H1 (cell line): Measurements from ENCODE around the gene GMCL2. TPM values are rescaled to one million over a fixed set of nuclear protein-coding genes. Genes with fewer than 3 reads are reported as not detected.

Source experiments
- CBX8 ChIP-seq: fragments of 300-800, 300-1000 bp; sonication (generic); IDR thresholded peaks from 2 replicates; pipeline ENCODE4 v1.7.1; 2016; ENCODE audit warnings: low read depth, low read length, borderline replicate concordance
- CHD2 ChIP-seq: IDR thresholded peaks from 2 replicates; pipeline ENCODE4 v1.6.1; 2012; ENCODE audit warnings: low read length, improper control_type of control experiment
- CTBP2 ChIP-seq: IDR thresholded peaks from 2 replicates; pipeline ENCODE4 v1.7.0; 2011; ENCODE audit warnings: borderline replicate concordance, mild to moderate bottlenecking, moderate library complexity, mixed read lengths, low read length; ENCODE audit not compliant: insufficient read depth, insufficient read length
- EZH2 ChIP-seq: fragments of 200-600 bp; sonication (generic); IDR thresholded peaks from 2 replicates; pipeline ENCODE4 v1.7.1; 2012; ENCODE audit warnings: low read depth, mild to moderate bottlenecking, moderate library complexity, low read length, inconsistent platforms; ENCODE audit not compliant: severe bottlenecking
- GTF2F1 ChIP-seq: IDR thresholded peaks from 2 replicates; pipeline ENCODE4 v1.6.1; 2012; ENCODE audit warnings: low read depth, low read length, improper control_type of control experiment, borderline replicate concordance
- JUND ChIP-seq: IDR thresholded peaks from 2 replicates; pipeline ENCODE4 v1.6.1; 2011; ENCODE audit warnings: mild to moderate bottlenecking, improper control_type of control experiment, low read length
- RAD21 ChIP-seq, 2 experiments: IDR thresholded peaks in 1 of 2; conservative IDR thresholded peaks in 1 of 2; 2 replicates each; pipeline ENCODE4 v1.6.1; 2011; ENCODE audit warnings: low read depth in 2 of 2, low read length in 2 of 2, improper control_type of control experiment in 1 of 2, inconsistent platforms in 1 of 2, mild to moderate bottlenecking in 1 of 2, moderate library complexity in 1 of 2
- RXRA ChIP-seq: IDR thresholded peaks from 2 replicates; pipeline ENCODE4 v1.6.1; 2011; ENCODE audit warnings: low read depth, mild to moderate bottlenecking, low read length, moderate library complexity; ENCODE audit not compliant: insufficient read depth
- SIN3A ChIP-seq, 2 experiments: IDR thresholded peaks in 1 of 2; conservative IDR thresholded peaks in 1 of 2; 2 replicates each; pipeline ENCODE4 v1.6.1; 2011 to 2012; ENCODE audit warnings: low read length in 2 of 2, improper control_type of control experiment in 1 of 2, low read depth in 1 of 2, mild to moderate bottlenecking in 1 of 2
- SP2 ChIP-seq: IDR thresholded peaks from 2 replicates; pipeline ENCODE4 v1.6.1; 2012; ENCODE audit warnings: mild to moderate bottlenecking, low read length, inconsistent platforms
- SP4 ChIP-seq: IDR thresholded peaks from 2 replicates; pipeline ENCODE4 v1.6.1; 2012; ENCODE audit warnings: low read length, inconsistent platforms
- SUZ12 ChIP-seq: fragments of 200-600 bp; sonication (generic); IDR thresholded peaks from 2 replicates; pipeline ENCODE4 v1.6.1; 2012; ENCODE audit warnings: mild to moderate bottlenecking, inconsistent platforms, low read length, moderate library complexity, mixed read lengths
- TAF7 ChIP-seq: optimal IDR thresholded peaks from 2 replicates; pipeline ENCODE3; 2011; ENCODE audit warnings: low read depth, mild to moderate bottlenecking, inconsistent platforms, low read length, moderate library complexity, borderline replicate concordance
- polyA plus RNA-seq, 7 experiments: library from polyadenylated mRNA; depleted of rRNA in 3 of 7; stranded (reverse) in 5 of 7; unstranded in 2 of 7; fragments of >200 nt in 5 of 7; fragments of 200-250 nt in 2 of 7; gene quantifications; 1 replicate in 5 of 7; 2 replicates in 1 of 7; 4 replicates in 1 of 7; pipeline versions ENCODE4 v1.2.1 to v1.2.3, GENCODE V29; 2011 to 2013; ENCODE audit warnings: missing spikeins in 2 of 7, mixed read lengths in 2 of 7
- total RNA-seq: library from RNA; stranded (reverse); fragmentation: NEBNext Ultra II Directional; extraction: Animal tissue kit (Norgen Biotek cat#: 25700); gene quantifications from 2 replicates; pipeline ENCODE4 v1.2.1, GENCODE V29; 2021

GMCL2 gene
- total and polyA plus RNA-seq, 2 of the 8 experiments (the other 6 are each of a cell fraction or from before 2014, with no cell fraction given): 0.13 TPM; not detected in 1

GRCh38 chr5:178180141-178180863 is 6.9 kb downstream of the GMCL2 start (continued):
- no peak for TF ChIP-seq SP4
- TF ChIP-seq CHD2: no peak
- no peak for TF ChIP-seq TAF7
- TF ChIP-seq RXRA: no peak
- TF ChIP-seq GTF2F1: no peak
- no peak for TF ChIP-seq CBX8
- TF ChIP-seq SUZ12: no peak
- TF ChIP-seq SP2: no peak
- no peak for TF ChIP-seq EZH2
- no peak for TF ChIP-seq RAD21 (IDR thresholded peaks at IDR 0.05 in 1 of 2, conservative IDR thresholded peaks at IDR 0.05 in 1 of 2; ENCODE audit: low read depth in 2 of 2, low read length in 2 of 2)
- TF ChIP-seq JUND: no peak
- no peak for TF ChIP-seq SIN3A (conservative IDR thresholded peaks at IDR 0.05 in 1 of 2, IDR thresholded peaks at IDR 0.05 in 1 of 2; ENCODE audit: low read depth in 1 of 2, low read length in 2 of 2)
- no peak for TF ChIP-seq CTBP2
